NCI-H1417 treated with DMSO at 0.1 percent for 48 hours (cell line): ENCODE data around the gene NKD1.

Source experiments
- DNase-seq: peaks from one replicate; lab custom pipeline; 2025; lab: John Stamatoyannopoulos, UW

Gene NKD1

GRCh38 chr16:50645563-50646220 lies 97.5 kb downstream of the NKD1 start:
- no peak for DNase-seq

- DNase-seq: no peak
Measured at GRCh38 chr16:50646345-50646744, 98.1 kb downstream of the NKD1 start.

- DNase-seq: no peak
Measured at GRCh38 chr16:50651835-50652438, 103.7 kb downstream of the NKD1 start.

GRCh38 chr16:50652836-50653425 lies 104.7 kb downstream of the NKD1 start:
- DNase-seq: no peak

- no peak for DNase-seq
Measured at GRCh38 chr16:50653633-50654519, 105.7 kb downstream of the NKD1 start.

- no peak for DNase-seq
Measured at GRCh38 chr16:50655558-50656055, 107.4 kb downstream of the NKD1 start.

- DNase-seq: no peak
Measured at GRCh38 chr16:50657241-50657640, 109.0 kb downstream of the NKD1 start.

- DNase-seq: no peak
Measured at GRCh38 chr16:50659806-50660205, 111.6 kb downstream of the NKD1 start.

- no peak for DNase-seq
Measured at GRCh38 chr16:50662306-50662940, 114.2 kb downstream of the NKD1 start.

GRCh38 chr16:50664270-50664669 lies 116.1 kb downstream of the NKD1 start:
- DNase-seq: no peak

GRCh38 chr16:50665128-50665878 lies 117.1 kb downstream of the NKD1 start:
- DNase-seq: no peak

- no peak for DNase-seq
Measured at GRCh38 chr16:50666658-50667496, 118.7 kb downstream of the NKD1 start.

GRCh38 chr16:50667497-50668367 lies 119.5 kb downstream of the NKD1 start:
- no peak for DNase-seq

GRCh38 chr16:50668368-50669008 lies 120.3 kb downstream of the NKD1 start:
- DNase-seq: no peak

- no peak for DNase-seq
Measured at GRCh38 chr16:50669741-50670140, 121.5 kb downstream of the NKD1 start.

GRCh38 chr16:50670476-50670875 lies 122.3 kb downstream of the NKD1 start:
- DNase-seq: no peak

- no peak for DNase-seq
Measured at GRCh38 chr16:50671644-50672260, 123.6 kb downstream of the NKD1 start.
